ENCODE results near the gene GTPBP6.
"Not testable (repeated sequence)": the region's sequence is repeated elsewhere in the genome, so short reads cannot be mapped to it uniquely, and the experiment has no call there.

The GTPBP6 gene

DNA sequence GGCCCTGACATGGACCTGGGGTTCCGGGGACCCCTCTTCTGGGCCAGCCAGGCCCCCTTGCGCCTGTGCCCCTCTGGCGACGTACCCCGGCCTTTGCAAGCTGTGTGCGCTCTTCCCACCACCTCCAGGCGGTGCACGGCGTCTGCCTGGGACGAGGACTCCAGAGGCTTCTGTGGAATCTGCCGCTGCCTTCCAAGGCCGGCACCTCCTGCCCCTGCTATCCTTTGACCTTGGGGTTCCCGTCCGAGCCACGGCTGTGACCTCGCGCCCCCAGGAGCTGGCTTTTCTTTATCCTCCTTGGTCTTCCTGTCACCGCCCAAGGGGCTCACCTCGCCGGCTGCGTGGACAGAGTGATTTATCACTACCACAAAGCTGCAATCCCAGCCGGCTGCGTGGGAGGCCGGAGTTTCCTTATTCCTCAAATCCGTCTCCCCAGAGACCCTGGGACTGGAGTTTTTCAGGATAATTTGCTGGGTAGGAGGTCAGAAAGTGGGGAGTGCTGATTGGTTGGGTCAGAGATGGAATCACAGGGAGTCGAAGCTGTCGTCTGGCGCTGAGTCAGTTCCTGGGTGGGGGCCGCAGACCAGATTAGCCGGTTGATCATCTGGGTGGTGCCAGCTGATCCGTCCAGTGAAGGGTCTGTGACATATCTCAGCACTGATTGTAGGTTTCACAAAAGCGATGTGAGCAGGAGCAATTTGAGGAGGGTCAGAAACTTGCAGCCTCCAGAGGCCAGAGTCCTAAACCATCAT is 57.3 kb downstream of the GTPBP6 start:
- FAIRE-seq, result no peak

DNA sequence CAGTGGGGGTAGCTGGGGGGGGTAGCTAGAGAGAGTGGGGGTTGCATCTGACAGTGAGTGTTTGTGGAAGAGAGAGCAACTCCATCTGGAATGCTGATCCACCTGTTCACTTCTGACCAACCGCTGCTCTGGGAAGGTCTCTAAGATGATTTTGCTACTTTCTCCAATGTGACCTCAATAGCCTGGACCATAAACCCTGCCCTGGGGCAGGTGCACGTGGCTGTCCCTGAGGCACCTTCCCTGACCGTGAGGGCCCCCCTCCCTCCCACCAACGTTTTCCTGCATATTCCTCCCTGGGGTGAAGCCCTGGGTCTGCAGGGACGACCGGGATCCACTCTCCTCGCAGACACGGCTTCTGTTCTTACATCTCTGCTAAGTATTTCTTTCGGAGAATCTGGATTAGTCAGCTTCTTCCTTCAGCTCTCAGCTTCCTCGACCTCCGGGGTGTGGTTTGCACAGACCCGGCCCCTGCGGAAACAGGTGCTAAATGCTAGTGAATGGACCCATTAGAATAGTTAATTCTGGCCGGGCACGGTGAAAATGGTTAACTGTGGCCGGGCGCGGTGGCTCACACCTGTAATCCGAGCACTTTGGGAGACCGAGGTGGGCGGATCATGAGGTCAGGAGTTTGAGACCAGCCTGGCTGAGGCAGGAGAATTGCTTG is 58.8 kb downstream of the GTPBP6 start:
- no peak for FAIRE-seq

- FAIRE-seq, result no peak
These were observed 60.1 kb downstream of the GTPBP6 start for GRCh38 chrX:258291-259040.

GRCh38 chrX:257681-258289 is 60.8 kb downstream of the GTPBP6 start:
- no peak for FAIRE-seq

DNA sequence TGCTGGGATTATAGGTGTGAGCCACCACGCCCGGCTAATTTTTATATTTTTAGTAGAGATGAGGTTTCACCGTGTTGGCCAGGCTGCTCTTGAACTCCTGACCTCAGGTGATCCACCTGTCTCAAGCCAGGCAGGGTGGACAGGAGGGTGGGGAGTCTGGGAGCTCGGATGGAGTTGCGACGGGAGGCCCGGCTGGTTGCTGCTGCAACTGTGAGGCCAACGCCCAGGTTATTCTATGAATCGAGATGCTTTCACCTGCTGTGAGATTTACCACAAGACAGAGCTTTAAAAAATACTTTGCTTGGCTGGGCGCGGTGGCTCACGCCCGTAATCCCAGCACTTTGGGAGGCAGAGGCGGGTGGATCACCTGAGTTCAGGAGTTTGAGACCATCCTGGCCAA is 61.5 kb downstream of the GTPBP6 start:
- not testable (repeated sequence) for FAIRE-seq

GRCh38 chrX:255923-256331 is 62.7 kb downstream of the GTPBP6 start:
- no peak for FAIRE-seq
